HG02588 (cell line): ENCODE results near the gene AIG1.

Source experiments
- ATAC-seq: cut with Tn5 transposase; IDR thresholded peaks from one replicate; pipeline ENCODE4 v1.9.1; 2021; ENCODE audit warnings: mild to moderate bottlenecking, moderate library complexity; ENCODE audit not compliant: unreplicated experiment

Gene AIG1

GRCh38 chr6:143356101-143356880 is 295.6 kb downstream of the AIG1 start:
- no peak for ATAC-seq

GRCh38 chr6:143357152-143357551 is 296.5 kb downstream of the AIG1 start:
- ATAC-seq: no peak

- ATAC-seq: no peak
These were observed 297.0 kb downstream of the AIG1 start for GRCh38 chr6:143357561-143358255.

DNA sequence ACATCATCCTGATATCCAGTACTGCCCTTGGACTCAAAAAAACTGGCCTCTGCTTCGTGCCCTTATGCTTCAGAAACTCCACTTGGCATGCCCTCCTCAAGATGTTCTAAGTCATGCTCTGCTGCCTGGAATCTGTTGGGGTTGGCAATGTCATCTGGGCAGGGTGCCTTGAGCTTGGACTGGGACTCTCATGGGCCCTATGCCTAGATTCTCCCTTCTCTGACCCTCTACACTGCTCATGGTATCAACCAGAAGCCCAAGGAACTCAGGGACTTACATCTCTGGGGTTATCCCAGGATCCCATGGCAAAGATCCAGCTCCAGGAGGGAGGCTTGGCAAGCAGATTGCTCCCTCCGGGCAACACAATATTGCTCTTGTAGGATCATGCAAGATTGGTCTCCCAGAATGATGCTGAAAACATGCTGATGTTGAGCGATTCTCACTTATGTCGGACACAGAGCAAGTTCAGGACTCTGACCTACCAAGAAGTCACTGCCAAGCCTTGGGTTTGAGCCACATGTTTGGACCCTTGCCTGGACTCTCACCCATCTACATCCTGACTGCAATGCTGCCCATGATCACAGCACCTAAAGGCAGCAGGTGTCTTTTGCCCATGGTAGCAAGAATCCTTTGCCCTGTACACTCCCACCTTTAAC is 301.0 kb downstream of the AIG1 start:
- no peak for ATAC-seq

DNA sequence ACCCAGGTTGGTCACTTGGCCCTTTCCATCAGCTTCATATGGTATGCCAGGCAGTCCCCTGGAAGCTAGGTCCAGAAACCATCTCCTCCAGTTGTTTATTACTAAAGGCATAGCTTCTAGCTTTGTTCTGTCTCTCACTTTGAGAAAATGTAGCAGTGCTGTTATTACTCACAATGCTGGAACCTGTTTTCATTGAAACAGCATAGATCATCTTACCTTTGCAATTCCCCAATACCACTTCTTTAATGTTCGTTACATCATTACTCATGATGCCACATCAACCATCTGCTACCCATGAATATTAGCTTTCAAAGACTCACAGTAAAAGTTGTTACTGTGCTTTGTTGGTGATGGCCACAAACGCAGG is 301.5 kb downstream of the AIG1 start:
- ATAC-seq: no peak

- no peak for ATAC-seq
These were observed 302.6 kb downstream of the AIG1 start for GRCh38 chr6:143363299-143363698.

DNA sequence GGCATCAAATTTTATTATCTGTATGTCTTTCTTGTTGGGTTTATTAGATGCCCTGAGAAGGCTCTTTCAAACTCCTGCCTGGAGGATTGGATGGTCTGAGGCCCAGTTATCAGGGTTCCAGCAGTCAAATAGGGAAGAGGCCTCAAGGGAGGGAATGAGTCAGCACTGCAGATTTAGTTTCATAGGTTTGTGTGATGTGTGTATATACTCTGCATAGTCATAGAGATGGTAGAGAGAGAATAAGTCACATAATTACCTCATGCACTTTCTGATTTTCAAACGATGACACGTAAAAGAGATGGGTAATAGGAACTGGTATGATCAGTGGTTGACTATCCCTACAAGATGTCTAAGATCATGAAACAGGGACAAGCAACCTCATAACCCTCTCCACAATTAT is 307.7 kb downstream of the AIG1 start:
- ATAC-seq: peak; percentile 99

GRCh38 chr6:143369971-143370370 is 309.3 kb downstream of the AIG1 start:
- no peak for ATAC-seq

DNA sequence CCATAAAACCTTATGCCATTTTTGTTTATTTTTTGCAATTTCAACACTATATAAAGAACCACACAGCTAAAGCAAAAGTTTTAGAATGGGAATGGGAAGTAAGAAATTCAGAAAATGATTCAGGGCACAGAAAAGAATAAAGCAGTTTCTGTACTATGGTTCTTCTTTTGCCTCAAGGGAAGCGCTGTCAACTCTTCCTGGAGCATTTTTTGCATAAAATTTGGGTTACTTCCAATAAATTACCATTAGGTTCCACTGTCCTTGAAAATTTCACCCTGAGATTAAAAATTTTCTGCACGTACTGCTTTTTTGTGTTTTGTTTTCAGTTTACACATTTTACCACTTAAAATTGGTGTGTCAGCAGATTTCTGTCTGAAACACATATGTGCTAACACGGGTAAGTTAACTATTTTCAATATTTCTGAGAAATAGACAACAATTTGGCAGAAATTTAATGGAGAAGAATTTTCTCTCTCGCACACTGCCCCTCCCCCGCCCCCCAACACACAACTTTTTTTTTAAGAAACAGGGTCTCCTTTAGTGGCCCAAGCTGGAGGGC is 310.2 kb downstream of the AIG1 start:
- ATAC-seq: no peak

DNA sequence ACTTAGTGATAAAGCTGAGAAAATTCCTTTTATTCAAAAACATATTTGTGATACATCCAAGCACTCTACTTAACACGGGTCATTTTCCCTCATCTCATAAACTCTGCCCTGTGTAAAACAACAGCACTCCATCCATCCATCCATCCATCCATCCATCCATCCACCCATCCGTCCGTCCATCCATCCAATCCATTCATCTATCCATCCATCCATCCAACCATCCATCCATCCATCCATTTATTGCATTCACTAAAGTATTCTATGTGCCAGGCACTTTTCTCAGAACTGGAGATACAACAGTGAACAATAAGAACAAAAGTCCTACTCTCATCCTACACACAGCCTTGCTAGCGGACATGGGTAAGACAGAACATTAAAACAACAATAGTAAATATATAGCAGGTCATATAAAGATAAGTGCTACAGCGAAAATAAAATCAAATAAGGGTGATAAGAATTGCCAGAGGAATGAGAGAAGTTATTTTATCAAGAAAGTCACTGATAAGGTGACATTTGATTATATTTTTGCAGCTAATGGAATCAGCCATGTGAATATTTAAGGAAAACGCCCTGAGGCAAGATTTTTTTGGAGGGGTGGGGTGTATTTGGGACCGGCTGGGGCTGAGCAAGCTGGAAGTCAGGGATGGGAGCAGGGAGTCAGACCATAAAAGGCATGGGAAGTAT is 311.7 kb downstream of the AIG1 start:
- ATAC-seq: no peak

GRCh38 chr6:143374014-143374413 is 313.3 kb downstream of the AIG1 start:
- ATAC-seq: no peak

GRCh38 chr6:143375022-143375585 is 314.4 kb downstream of the AIG1 start:
- ATAC-seq: no peak

DNA sequence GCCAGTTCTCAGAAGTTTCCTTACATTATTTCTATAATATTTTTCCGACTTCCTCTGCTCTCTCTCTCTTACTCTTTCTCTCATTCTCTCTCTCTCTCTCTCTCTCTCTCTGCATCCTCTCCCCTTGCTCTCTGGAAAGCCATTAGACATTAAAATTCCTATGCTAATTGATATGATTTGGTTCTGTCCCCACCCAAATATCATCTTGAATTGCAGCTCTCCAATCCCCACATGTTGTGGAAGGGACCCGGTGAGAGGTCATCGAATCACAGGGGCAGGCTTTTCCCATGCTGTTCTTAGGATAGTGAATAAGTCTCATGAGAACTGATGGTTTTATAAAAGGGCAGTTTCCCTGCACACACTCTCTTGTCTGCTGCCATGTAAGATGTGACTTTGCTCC is 315.7 kb downstream of the AIG1 start:
- ATAC-seq: no peak

GRCh38 chr6:143376861-143377260 is 316.2 kb downstream of the AIG1 start:
- ATAC-seq: no peak

DNA sequence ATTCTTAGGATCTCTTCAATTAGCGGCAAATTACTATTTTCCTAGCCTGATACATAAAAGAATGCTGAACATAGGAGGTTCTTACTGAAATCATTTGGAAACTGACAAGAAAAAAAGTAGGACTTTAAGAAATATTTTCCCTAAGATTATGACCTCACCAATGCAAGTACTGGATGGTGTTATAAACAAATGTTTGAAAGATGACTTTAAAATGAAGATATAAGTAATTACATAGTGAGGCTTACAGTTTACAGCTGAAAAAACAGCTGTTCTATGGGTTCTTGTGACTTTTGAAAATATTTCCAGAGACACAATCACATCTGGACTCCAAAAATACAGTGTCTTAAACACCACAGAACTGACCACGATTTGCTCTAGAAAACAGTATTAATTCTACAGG is 324.9 kb downstream of the AIG1 start:
- no peak for ATAC-seq

DNA sequence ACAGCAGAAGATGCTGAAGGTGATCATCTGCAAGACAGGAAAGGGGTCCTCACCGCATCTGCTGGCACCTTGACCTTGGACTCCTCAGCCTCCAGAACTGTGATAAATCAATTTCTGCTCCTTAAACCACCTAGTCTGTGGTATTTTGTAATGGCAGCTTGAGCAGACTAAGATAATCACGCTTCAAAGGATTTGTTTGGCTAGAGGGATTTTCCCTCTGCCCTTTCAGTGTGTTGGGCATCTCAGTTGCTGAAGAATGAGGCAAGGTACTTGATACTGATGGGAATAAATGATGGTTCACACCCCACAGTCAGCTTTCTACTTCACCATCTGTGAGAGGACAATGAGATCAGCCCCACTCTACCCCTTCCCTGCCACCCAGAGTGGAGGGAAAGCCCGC is 329.6 kb downstream of the AIG1 start:
- ATAC-seq: no peak
